Fibroblast of lung (primary cell): ENCODE measurements around the gene NRAP. TPM values are rescaled to one million over a fixed set of nuclear protein-coding genes. Genes with fewer than 3 reads are reported as not detected.

Experiments used
- DNase-seq, 2 donors: peaks; one replicate each; pipeline versions ENCODE4 v3.0.0 to v3.0.0-alpha.2; 2010; ENCODE audit warnings: low read depth in 2 of 2
- H2AFZ ChIP-seq: 2 replicates; pipeline ENCODE4 v1.5.1; 2012; ENCODE audit warnings: low read length, control low read depth, inconsistent platforms
- H3K27ac ChIP-seq: 2 replicates; pipeline ENCODE4 v1.5.1; 2011; ENCODE audit warnings: low read length, control low read depth; ENCODE audit not compliant: insufficient read depth
- H3K27me3 ChIP-seq: 2 replicates; pipeline ENCODE4 v1.5.1; 2011; ENCODE audit warnings: mild to moderate bottlenecking, low read length; ENCODE audit not compliant: control insufficient read depth, insufficient read depth
- H3K36me3 ChIP-seq: 2 replicates; pipeline ENCODE4 v1.5.1; 2011; ENCODE audit warnings: low read length; ENCODE audit not compliant: control insufficient read depth, insufficient read depth
- H3K4me1 ChIP-seq: 2 replicates; pipeline ENCODE4 v1.5.1; 2011; ENCODE audit warnings: low read length; ENCODE audit not compliant: control insufficient read depth, insufficient read depth; ENCODE audit errors: extremely low read depth
- H3K4me2 ChIP-seq: 2 replicates; pipeline ENCODE4 v1.5.1; 2011; ENCODE audit warnings: low read length, control low read depth; ENCODE audit not compliant: insufficient read depth; ENCODE audit errors: extremely low read depth
- H3K4me3 ChIP-seq, 4 experiments: fragments of 200-600 bp in 1 of 4; sonication (generic) in 1 of 4; replicated peaks in 1 of 4; 2 replicates each; pipeline ENCODE4 v1.5.1; 2011 to 2016; ENCODE audit warnings: low read length in 4 of 4, low read depth in 3 of 4, mild to moderate bottlenecking in 3 of 4, control low read depth in 2 of 4, inconsistent platforms in 1 of 4, mixed read lengths in 1 of 4; ENCODE audit not compliant: insufficient read depth in 1 of 4; ENCODE audit errors: control extremely low read depth in 1 of 4
- H3K79me2 ChIP-seq: 2 replicates; pipeline ENCODE4 v1.5.1; 2012; ENCODE audit warnings: mild to moderate bottlenecking, low read length, inconsistent platforms; ENCODE audit not compliant: control insufficient read depth, insufficient read depth
- H3K9ac ChIP-seq: 2 replicates; pipeline ENCODE4 v1.5.1; 2011; ENCODE audit warnings: mild to moderate bottlenecking, low read length, control low read depth; ENCODE audit not compliant: insufficient read depth
- H3K9me3 ChIP-seq: 2 replicates; pipeline ENCODE4 v1.5.1; 2012; ENCODE audit warnings: low read depth, low read length; ENCODE audit not compliant: control insufficient read depth, insufficient read depth
- H4K20me1 ChIP-seq: 2 replicates; pipeline ENCODE4 v1.5.1; 2011; ENCODE audit warnings: low read length; ENCODE audit not compliant: control insufficient read depth, insufficient read depth; ENCODE audit errors: extremely low read depth
- CTCF ChIP-seq, 2 donors: IDR thresholded peaks in 1 of 2; conservative IDR thresholded peaks in 1 of 2; 1 replicate in 1 of 2; 2 replicates in 1 of 2; pipeline ENCODE4 v1.5.1; 2011 to 2012; ENCODE audit warnings: low read length in 2 of 2, control low read depth in 1 of 2, inconsistent platforms in 1 of 2, low read depth in 1 of 2, mild to moderate bottlenecking in 1 of 2
- EZH2 ChIP-seq: IDR thresholded peaks from 2 replicates; pipeline ENCODE4 v1.5.1; 2012; ENCODE audit warnings: low read length, control low read depth, mild to moderate bottlenecking; ENCODE audit errors: missing control alignments
- polyA plus RNA-seq, 2 donors: library from polyadenylated mRNA; depleted of rRNA in 1 of 2; stranded (reverse) in 1 of 2; unstranded in 1 of 2; fragments of >200 nt; gene quantifications; 2 replicates each; pipeline ENCODE4 v1.2.1, GENCODE V29; 2011 to 2012; ENCODE audit warnings: missing spikeins in 1 of 2
- total RNA-seq: library from RNA; depleted of rRNA; stranded (reverse); fragments of >200 nt; gene quantifications from 2 replicates; pipeline ENCODE4 v1.2.1, GENCODE V29; 2014

The NRAP gene
- total and polyA plus RNA-seq, 2 donors (not counting 1 experiment from before 2014, with no cell fraction given), result not detected

DNA sequence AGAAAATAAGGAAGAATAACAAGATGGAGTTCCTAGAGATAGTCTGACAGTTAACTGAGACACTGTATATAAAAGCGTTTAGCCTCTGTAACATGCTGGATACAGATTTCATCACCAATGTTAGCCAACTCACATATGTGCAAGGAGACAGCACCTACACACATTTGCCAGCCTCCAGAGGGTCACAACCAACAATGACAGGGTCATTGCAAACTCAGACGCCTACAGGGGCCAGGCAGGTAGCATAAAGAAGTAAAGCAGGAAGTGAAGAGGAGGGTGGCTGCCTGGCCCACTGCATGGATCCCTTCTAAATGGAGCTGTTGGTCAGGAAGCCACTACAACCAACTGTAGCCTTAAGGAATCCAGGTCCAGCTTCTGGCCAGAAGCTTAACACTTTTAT, 50.4 kb downstream of the NRAP start:
- H3K27ac ChIP-seq, result no peak overlapping the region

GRCh38 chr10:113612154-113612553, 51.7 kb downstream of the NRAP start:
- Histone ChIP-seq H3K9me3 (no peaks in the 10 kb centered on the region), H3K9ac (no peak overlapping the region), H4K20me1 (no peaks in the 10 kb centered on the region), H3K4me3 (no peak overlapping the region), H3K27me3 (no peaks in the 10 kb centered on the region), H3K4me2 (no peak overlapping the region), H3K36me3 (no peaks in the 10 kb centered on the region), H3K79me2 (no peaks in the 10 kb centered on the region), H3K4me1 (no peaks in the 10 kb centered on the region), H3K27ac (no peak overlapping the region), H2AFZ (no peak overlapping the region)
- TF ChIP-seq CTCF (conservative IDR thresholded peaks at IDR 0.05 in 1 of 2, IDR thresholded peaks at IDR 0.05 in 1 of 2; ENCODE audit: low read depth in 1 of 2, low read length in 2 of 2) (no peak), EZH2 (no peak)
- DNase-seq, result no peak

More for the DNA sequence above, 50.4 kb downstream of the NRAP start:
- no peak overlapping the region for H3K4me2 ChIP-seq
- TF ChIP-seq CTCF (conservative IDR thresholded peaks at IDR 0.05 in 1 of 2, IDR thresholded peaks at IDR 0.05 in 1 of 2; ENCODE audit: low read depth in 1 of 2, low read length in 2 of 2) (no peak), EZH2 (no peak)
- no peak overlapping the region for H3K9ac ChIP-seq
- H4K20me1 ChIP-seq, result no peaks in the 10 kb centered on the region
- no peaks in the 10 kb centered on the region for H3K4me1 ChIP-seq
- DNase-seq, result no peak
- no peaks in the 10 kb centered on the region for H3K27me3 ChIP-seq
- H3K4me3 ChIP-seq, result no peak overlapping the region
- no peak overlapping the region for H2AFZ ChIP-seq
- H3K79me2 ChIP-seq, result no peaks in the 10 kb centered on the region
- no peaks in the 10 kb centered on the region for H3K36me3 ChIP-seq
- H3K9me3 ChIP-seq, result no peaks in the 10 kb centered on the region

- TF ChIP-seq CTCF (conservative IDR thresholded peaks at IDR 0.05 in 1 of 2, IDR thresholded peaks at IDR 0.05 in 1 of 2; ENCODE audit: low read depth in 1 of 2, low read length in 2 of 2) (no peak), EZH2 (no peak)
- H3K4me1 ChIP-seq, result no peaks in the 10 kb centered on the region
Measured at GRCh38 chr10:113610631-113611601, 52.9 kb downstream of the NRAP start.

More at GRCh38 chr10:113610631-113611601, 52.9 kb downstream of the NRAP start:
- Histone ChIP-seq H3K27ac (no peak overlapping the region), H3K9ac (no peak overlapping the region), H4K20me1 (no peaks in the 10 kb centered on the region), H3K4me3 (no peak overlapping the region), H3K9me3 (no peaks in the 10 kb centered on the region), H2AFZ (no peak overlapping the region), H3K27me3 (no peaks in the 10 kb centered on the region), H3K36me3 (no peaks in the 10 kb centered on the region), H3K4me2 (no peak overlapping the region), H3K79me2 (no peaks in the 10 kb centered on the region)
- DNase-seq, result peak in 1 of 2 donors; percentile 59
